ENCODE results near the gene SRSF10.

GRCh38 chr1:23960291-23961020, 19.7 kb downstream of the SRSF10 start:
- TF ChIP-seq POLR2A (IDR thresholded peaks at IDR 0.05), result no peak
- TF ChIP-seq, protein P1, sequence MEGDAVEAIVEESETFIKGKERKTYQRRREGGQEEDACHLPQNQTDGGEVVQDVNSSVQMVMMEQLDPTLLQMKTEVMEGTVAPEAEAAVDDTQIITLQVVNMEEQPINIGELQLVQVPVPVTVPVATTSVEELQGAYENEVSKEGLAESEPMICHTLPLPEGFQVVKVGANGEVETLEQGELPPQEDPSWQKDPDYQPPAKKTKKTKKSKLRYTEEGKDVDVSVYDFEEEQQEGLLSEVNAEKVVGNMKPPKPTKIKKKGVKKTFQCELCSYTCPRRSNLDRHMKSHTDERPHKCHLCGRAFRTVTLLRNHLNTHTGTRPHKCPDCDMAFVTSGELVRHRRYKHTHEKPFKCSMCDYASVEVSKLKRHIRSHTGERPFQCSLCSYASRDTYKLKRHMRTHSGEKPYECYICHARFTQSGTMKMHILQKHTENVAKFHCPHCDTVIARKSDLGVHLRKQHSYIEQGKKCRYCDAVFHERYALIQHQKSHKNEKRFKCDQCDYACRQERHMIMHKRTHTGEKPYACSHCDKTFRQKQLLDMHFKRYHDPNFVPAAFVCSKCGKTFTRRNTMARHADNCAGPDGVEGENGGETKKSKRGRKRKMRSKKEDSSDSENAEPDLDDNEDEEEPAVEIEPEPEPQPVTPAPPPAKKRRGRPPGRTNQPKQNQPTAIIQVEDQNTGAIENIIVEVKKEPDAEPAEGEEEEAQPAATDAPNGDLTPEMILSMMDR (IDR thresholded peaks at IDR 0.05), result no peak
